GM18867 (cell line): ENCODE data around the gene RNF114.
"Not testable (repeated sequence)": the region's sequence is repeated elsewhere in the genome, so short reads cannot be mapped to it uniquely, and the experiment has no call there.

Source experiments
- ATAC-seq: cut with Tn5 transposase; IDR thresholded peaks from one replicate; pipeline ENCODE4 v1.9.1; 2021; ENCODE audit warnings: mild to moderate bottlenecking, moderate library complexity; ENCODE audit not compliant: unreplicated experiment

Gene RNF114

GRCh38 chr20:49936153-49937026 is at the start of gene RNF114:
Gene RNF114, plus strand, starts transcription at chr20:49936397. Its CDS starts 16 bp downstream, at chr20:49936413.
- ATAC-seq = peak; percentile 64

- no peak for ATAC-seq
These were observed 49.5 kb upstream of the RNF114 start for GRCh38 chr20:49886571-49887213.

GRCh38 chr20:49887251-49888211 is 48.7 kb upstream of the RNF114 start:
- ATAC-seq = no peak

GRCh38 chr20:49888212-49889000 is 47.8 kb upstream of the RNF114 start:
- ATAC-seq = no peak

- ATAC-seq = no peak
These were observed 46.9 kb upstream of the RNF114 start for GRCh38 chr20:49889001-49889934.

GRCh38 chr20:49889935-49890333 is 46.3 kb upstream of the RNF114 start:
- no peak for ATAC-seq

GRCh38 chr20:49890471-49891361 is 45.5 kb upstream of the RNF114 start:
- ATAC-seq = no peak

GRCh38 chr20:49891476-49892110 is 44.6 kb upstream of the RNF114 start:
- ATAC-seq = no peak

- ATAC-seq = no peak
These were observed 43.9 kb upstream of the RNF114 start for GRCh38 chr20:49892260-49892659.

- no peak for ATAC-seq
These were observed 43.4 kb upstream of the RNF114 start for GRCh38 chr20:49892817-49893216.

GRCh38 chr20:49893242-49894072 is 42.7 kb upstream of the RNF114 start:
- no peak for ATAC-seq

- ATAC-seq = no peak
These were observed 42.1 kb upstream of the RNF114 start for GRCh38 chr20:49894073-49894470.

GRCh38 chr20:49895474-49896093 is 40.6 kb upstream of the RNF114 start:
- ATAC-seq = not testable (repeated sequence)

- ATAC-seq = no peak
These were observed 40.0 kb upstream of the RNF114 start for GRCh38 chr20:49896204-49896603.

GRCh38 chr20:49899541-49900383 is 36.4 kb upstream of the RNF114 start:
- ATAC-seq = no peak
